D721Med (cell line): ENCODE measurements around the gene SUSD5.
A peak's percentile ranks its signal among the peaks of the same experiment; 100 is the strongest.

Source experiments
- DNase-seq: peaks from one replicate; pipeline ENCODE4 v3.0.0; 2011; ENCODE audit warnings: low spot score; ENCODE audit not compliant: insufficient read length
- FAIRE-seq: peaks from 2 replicates; lab custom pipeline; 2011; peaks lifted over from hg19 to GRCh38; lab: Jason Lieb, UNC
- CTCF ChIP-seq: IDR thresholded peaks from 2 replicates; pipeline ENCODE4 v1.5.1; 2012; ENCODE audit warnings: mild to moderate bottlenecking, control low read depth; ENCODE audit not compliant: insufficient read depth; ENCODE audit errors: missing control alignments

Gene SUSD5

GRCh38 chr3:33218446-33219174, at the start of gene SUSD5:
Gene SUSD5 (minus strand): TSS chr3:33218810. CDS start chr3:33218797, 13 bp downstream.
- no peak for TF ChIP-seq CTCF
- FAIRE-seq: no peak
- peak; percentile 40 for DNase-seq

GRCh38 chr3:33260104-33260503, 41.5 kb upstream of the SUSD5 start:
- no peak for FAIRE-seq
- no peak for TF ChIP-seq CTCF
- no peak for DNase-seq

GRCh38 chr3:33256249-33256648, 37.6 kb upstream of the SUSD5 start:
- TF ChIP-seq CTCF: no peak
- FAIRE-seq (no peak), DNase-seq (no peak)

- DNase-seq: no peak
- TF ChIP-seq CTCF: no peak
- no peak for FAIRE-seq
These were observed 32.1 kb upstream of the SUSD5 start for GRCh38 chr3:33250712-33251111.

- DNase-seq (no peak), FAIRE-seq (no peak)
- TF ChIP-seq CTCF: no peak
These were observed 28.2 kb upstream of the SUSD5 start for GRCh38 chr3:33246786-33247185.

- no peak for FAIRE-seq
- TF ChIP-seq CTCF: no peak
- no peak for DNase-seq
These were observed 21.7 kb upstream of the SUSD5 start for GRCh38 chr3:33240261-33240660.

- no peak for FAIRE-seq
- TF ChIP-seq CTCF: no peak
- no peak for DNase-seq
These were observed 20.3 kb upstream of the SUSD5 start for GRCh38 chr3:33238923-33239322.
